DND-41 (cell line): ENCODE results near the gene SLC3A2.

Experiments
- CTCF ChIP-seq: IDR thresholded peaks from 2 replicates; pipeline ENCODE4 v1.5.1; 2012; ENCODE audit warnings: borderline replicate concordance, low read length, moderate library complexity, mild to moderate bottlenecking; ENCODE audit not compliant: poor library complexity, severe bottlenecking; ENCODE audit errors: extremely low read depth
- EZH2 ChIP-seq: IDR thresholded peaks from 3 replicates; pipeline ENCODE4 v1.6.1; 2012; ENCODE audit warnings: borderline replicate concordance, low read depth, mild to moderate bottlenecking, moderate library complexity, low read length, inconsistent platforms; ENCODE audit not compliant: severe bottlenecking

- TF ChIP-seq CTCF (no peak), EZH2 (no peak)
Measured at GRCh38 chr11:62914416-62914815, 33.7 kb downstream of the SLC3A2 start.
